DND-41 (cell line): ENCODE data around the gene IFT20.
"Not testable (repeated sequence)": the region's sequence is repeated elsewhere in the genome, so short reads cannot be mapped to it uniquely, and the experiment has no call there.

Source experiments
- ATAC-seq: fragments of 200-7000 bp; cut with Tn5 transposase; 3 replicates; pipeline ENCODE4 v1.9.1; 2021; ENCODE audit warnings: low read depth; ENCODE audit not compliant: insufficient read depth
- DNase-seq: peaks from one replicate; pipeline ENCODE4 v3.0.0-alpha.2; 2020
- H2AFZ ChIP-seq: 2 replicates; pipeline ENCODE4 v1.6.0; 2012; ENCODE audit warnings: low read depth, low read length
- H3K27ac ChIP-seq: 2 replicates; pipeline ENCODE4 v1.5.1; 2012; ENCODE audit warnings: low read length, inconsistent platforms
- H3K27me3 ChIP-seq: fragments of 200-600 bp; sonication (generic); 2 replicates; pipeline ENCODE4 v1.6.0; 2012; ENCODE audit warnings: low read length, mild to moderate bottlenecking, inconsistent platforms; ENCODE audit not compliant: insufficient read depth, poor library complexity
- H3K36me3 ChIP-seq: 2 replicates; pipeline ENCODE4 v1.5.1; 2012; ENCODE audit warnings: low read length, inconsistent platforms; ENCODE audit not compliant: insufficient read depth
- H3K4me1 ChIP-seq: 2 replicates; pipeline ENCODE4 v1.5.1; 2012; ENCODE audit warnings: mild to moderate bottlenecking, low read length; ENCODE audit not compliant: insufficient read depth
- H3K4me2 ChIP-seq: 2 replicates; pipeline ENCODE4 v1.6.0; 2012; ENCODE audit warnings: mild to moderate bottlenecking, moderate library complexity, low read length, inconsistent platforms; ENCODE audit not compliant: insufficient read depth
- H3K4me3 ChIP-seq, 2 experiments: fragments of 200-600 bp in 1 of 2; shearing (Covaris generic) in 1 of 2; 2 replicates each; pipeline ENCODE4 v1.5.1; 2012 to 2016; ENCODE audit warnings: inconsistent platforms in 2 of 2, low read length in 2 of 2, mild to moderate bottlenecking in 2 of 2, low read depth in 1 of 2, moderate library complexity in 1 of 2
- H3K79me2 ChIP-seq: 2 replicates; pipeline ENCODE4 v1.6.0; 2012; ENCODE audit warnings: low read length, inconsistent platforms; ENCODE audit not compliant: insufficient read depth
- H3K9ac ChIP-seq: 2 replicates; pipeline ENCODE4 v1.6.0; 2012; ENCODE audit warnings: low read depth, mild to moderate bottlenecking, inconsistent platforms, low read length, moderate library complexity
- H3K9me3 ChIP-seq: 2 replicates; pipeline ENCODE4 v1.5.1; 2012; ENCODE audit warnings: low read length, moderate library complexity, mild to moderate bottlenecking, inconsistent platforms; ENCODE audit not compliant: insufficient read depth, severe bottlenecking
- H4K20me1 ChIP-seq: 2 replicates; pipeline ENCODE4 v1.6.0; 2012; ENCODE audit warnings: low read length; ENCODE audit not compliant: insufficient read depth
- CTCF ChIP-seq: IDR thresholded peaks from 2 replicates; pipeline ENCODE4 v1.5.1; 2012; ENCODE audit warnings: borderline replicate concordance, low read length, moderate library complexity, mild to moderate bottlenecking; ENCODE audit not compliant: poor library complexity, severe bottlenecking; ENCODE audit errors: extremely low read depth
- EZH2 ChIP-seq: IDR thresholded peaks from 3 replicates; pipeline ENCODE4 v1.6.1; 2012; ENCODE audit warnings: borderline replicate concordance, low read depth, mild to moderate bottlenecking, moderate library complexity, low read length, inconsistent platforms; ENCODE audit not compliant: severe bottlenecking

Gene IFT20

GRCh38 chr17:28298449-28298848, 36.8 kb downstream of the IFT20 start:
- Histone ChIP-seq H3K27ac (no peak overlapping the region), H4K20me1 (no peaks in the 10 kb centered on the region), H3K4me2 (no peak overlapping the region), H3K27me3 (peaks cover 6% of the 10 kb centered on the region), H3K9me3 (no peaks in the 10 kb centered on the region), H3K36me3 (no peaks in the 10 kb centered on the region), H3K4me1 (no peaks in the 10 kb centered on the region), H3K4me3 (no peak overlapping the region), H3K79me2 (no peaks in the 10 kb centered on the region), H3K9ac (no peak overlapping the region), H2AFZ (no peak overlapping the region)
- no peak for TF ChIP-seq EZH2
- TF ChIP-seq CTCF: no peak
- ATAC-seq (no peak), DNase-seq (no peak)

- no peak for ATAC-seq
- Histone ChIP-seq H3K4me1 (no peaks in the 10 kb centered on the region), H2AFZ (no peak overlapping the region), H3K27ac (no peak overlapping the region), H3K4me2 (no peak overlapping the region), H3K4me3 (no peak overlapping the region), H3K79me2 (no peaks in the 10 kb centered on the region), H3K9ac (no peak overlapping the region), H3K27me3 (peaks cover 15% of the 10 kb centered on the region), H3K9me3 (no peaks in the 10 kb centered on the region), H4K20me1 (no peaks in the 10 kb centered on the region), H3K36me3 (no peaks in the 10 kb centered on the region)
- TF ChIP-seq EZH2: no peak
- no peak for TF ChIP-seq CTCF
- DNase-seq: no peak
These were observed 39.3 kb downstream of the IFT20 start for GRCh38 chr17:28295677-28296578.

- DNase-seq: no peak
- no peak for ATAC-seq
- no peak overlapping the region for H3K27ac ChIP-seq
- TF ChIP-seq CTCF (no peak), EZH2 (no peak)
- H4K20me1 ChIP-seq: no peaks in the 10 kb centered on the region
- H3K79me2 ChIP-seq: no peaks in the 10 kb centered on the region
- H3K9ac ChIP-seq: no peak overlapping the region
- no peak overlapping the region for H2AFZ ChIP-seq
- no peak overlapping the region for H3K4me2 ChIP-seq
- no peaks in the 10 kb centered on the region for H3K36me3 ChIP-seq
- H3K27me3 ChIP-seq: peaks cover 15% of the 10 kb centered on the region
- H3K9me3 ChIP-seq: no peaks in the 10 kb centered on the region
- H3K4me1 ChIP-seq: no peaks in the 10 kb centered on the region
- H3K4me3 ChIP-seq: no peak overlapping the region
These were observed 41.3 kb downstream of the IFT20 start for GRCh38 chr17:28293994-28294393.

GRCh38 chr17:28292878-28293277, 42.4 kb downstream of the IFT20 start:
- H3K9ac ChIP-seq, H3K4me2 ChIP-seq, H2AFZ ChIP-seq, H3K4me3 ChIP-seq, H3K27ac ChIP-seq, H3K36me3 ChIP-seq, H3K4me1 ChIP-seq, H3K9me3 ChIP-seq, ATAC-seq, H3K79me2 ChIP-seq, H4K20me1 ChIP-seq, DNase-seq: not testable (repeated sequence)
- H3K27me3 ChIP-seq: peaks cover 15% of the 10 kb centered on the region
